Peyer's patch (tissue), 4 donors: ENCODE results near the gene CNTNAP2. TPM values are rescaled to one million over a fixed set of nuclear protein-coding genes. Genes with fewer than 3 reads are reported as not detected.

Experiments
- DNase-seq, 3 donors: peaks; one replicate each; pipeline ENCODE4 v3.0.0-alpha.2; 2017 to 2019
- H3K27ac ChIP-seq, 4 donors: fragments of 200-600 bp; sonication (generic); one replicate each; pipeline ENCODE4 v1.5.1; 2016 to 2019
- H3K27me3 ChIP-seq, 2 donors: fragments of 200-600 bp; sonication (generic); one replicate each; pipeline ENCODE4 v1.5.1; 2019
- H3K36me3 ChIP-seq, 3 donors: fragments of 200-600 bp; sonication (generic); one replicate each; pipeline ENCODE4 v1.5.1; 2016 to 2019
- H3K4me1 ChIP-seq, 4 donors: fragments of 200-600 bp; sonication (generic); one replicate each; pipeline ENCODE4 v1.5.1; 2016 to 2019
- H3K4me3 ChIP-seq, 4 donors: fragments of 200-600 bp; sonication (generic); 1 replicate in 3 of 4; 2 replicates in 1 of 4; pipeline ENCODE4 v1.5.1; 2016 to 2019; ENCODE audit warnings: mild to moderate bottlenecking in 1 of 4
- H3K9me3 ChIP-seq, 4 donors: fragments of 200-600 bp; sonication (generic); one replicate each; pipeline ENCODE4 v1.5.1; 2016 to 2019; ENCODE audit warnings: mild to moderate bottlenecking in 1 of 4
- CTCF ChIP-seq, 6 experiments: fragments of 450-650 bp in 4 of 6; fragments of 200-600 bp in 2 of 6; sonication (generic) in 1 of 6; IDR thresholded peaks; one replicate each; pipeline ENCODE4 v1.5.1; 2017 to 2019; ENCODE audit warnings: antibody characterized with exemption in 6 of 6, mild to moderate bottlenecking in 3 of 6, moderate library complexity in 1 of 6
- POLR2A ChIP-seq, 2 donors: fragments of 450-650 bp; IDR thresholded peaks; one replicate each; pipeline ENCODE4 v1.5.1; 2017; ENCODE audit warnings: antibody characterized with exemption in 2 of 2, mild to moderate bottlenecking in 2 of 2, moderate library complexity in 2 of 2
- total RNA-seq, 4 donors: library from RNA; depleted of rRNA; stranded (reverse); fragments of >200 nt; gene quantifications; one replicate each; pipeline ENCODE4 v1.1.0, GENCODE V29; 2016

CNTNAP2 gene
- total RNA-seq, 4 donors from 2014 or later: 1.5 to 4.9 (median 3.6) TPM

GRCh38 chr7:146875237-146875785, 758.7 kb downstream of the CNTNAP2 start:
- H3K4me1 ChIP-seq: no peaks in the 10 kb centered on the region
- no peak overlapping the region for H3K4me3 ChIP-seq
- H3K9me3 ChIP-seq: no peaks in the 10 kb centered on the region
- TF ChIP-seq CTCF (IDR thresholded peaks at IDR 0.05) (no peak), POLR2A (IDR thresholded peaks at IDR 0.05) (no peak)
- no peaks in the 10 kb centered on the region for H3K27me3 ChIP-seq
- no peak for DNase-seq
- H3K27ac ChIP-seq: no peak overlapping the region
- H3K36me3 ChIP-seq: no peaks in the 10 kb centered on the region

GRCh38 chr7:146875981-146876380, 759.4 kb downstream of the CNTNAP2 start:
- no peak overlapping the region for H3K4me3 ChIP-seq
- H3K9me3 ChIP-seq: no peaks in the 10 kb centered on the region
- no peaks in the 10 kb centered on the region for H3K36me3 ChIP-seq
- H3K27me3 ChIP-seq: no peaks in the 10 kb centered on the region
- DNase-seq: no peak
- H3K4me1 ChIP-seq: no peaks in the 10 kb centered on the region
- TF ChIP-seq CTCF (IDR thresholded peaks at IDR 0.05): no peak
- TF ChIP-seq POLR2A (IDR thresholded peaks at IDR 0.05): no peak
- H3K27ac ChIP-seq: no peak overlapping the region

GRCh38 chr7:146876411-146876810, 759.8 kb downstream of the CNTNAP2 start:
- TF ChIP-seq CTCF (IDR thresholded peaks at IDR 0.05) (no peak), POLR2A (IDR thresholded peaks at IDR 0.05) (no peak)
- no peak for DNase-seq
- no peaks in the 10 kb centered on the region for H3K36me3 ChIP-seq

GRCh38 chr7:146878901-146879300, 762.3 kb downstream of the CNTNAP2 start:
- Histone ChIP-seq H3K27ac (no peak overlapping the region), H3K4me1 (no peaks in the 10 kb centered on the region), H3K36me3 (no peaks in the 10 kb centered on the region), H3K4me3 (no peak overlapping the region), H3K9me3 (no peaks in the 10 kb centered on the region), H3K27me3 (no peaks in the 10 kb centered on the region)
- TF ChIP-seq POLR2A (IDR thresholded peaks at IDR 0.05): no peak
- DNase-seq: no peak

More at GRCh38 chr7:146876411-146876810, 759.8 kb downstream of the CNTNAP2 start:
- Histone ChIP-seq H3K27ac (no peak overlapping the region), H3K4me3 (no peak overlapping the region), H3K4me1 (no peaks in the 10 kb centered on the region), H3K9me3 (no peaks in the 10 kb centered on the region), H3K27me3 (no peaks in the 10 kb centered on the region)

- no peak for DNase-seq
- H3K9me3 ChIP-seq: no peaks in the 10 kb centered on the region
- TF ChIP-seq POLR2A (IDR thresholded peaks at IDR 0.05): no peak
- TF ChIP-seq CTCF (IDR thresholded peaks at IDR 0.05): no peak
- no peak overlapping the region for H3K27ac ChIP-seq
- no peaks in the 10 kb centered on the region for H3K4me1 ChIP-seq
- no peaks in the 10 kb centered on the region for H3K36me3 ChIP-seq
- no peak overlapping the region for H3K4me3 ChIP-seq
- no peaks in the 10 kb centered on the region for H3K27me3 ChIP-seq
Observed at GRCh38 chr7:146885231-146885630, 768.6 kb downstream of the CNTNAP2 start.

- Histone ChIP-seq H3K9me3 (no peaks in the 10 kb centered on the region), H3K27me3 (no peaks in the 10 kb centered on the region), H3K4me3 (no peak overlapping the region), H3K36me3 (no peaks in the 10 kb centered on the region), H3K27ac (no peak overlapping the region), H3K4me1 (no peaks in the 10 kb centered on the region)
- no peak for TF ChIP-seq CTCF (IDR thresholded peaks at IDR 0.05)
- TF ChIP-seq POLR2A (IDR thresholded peaks at IDR 0.05): no peak
- DNase-seq: no peak
Observed at GRCh38 chr7:146889806-146890555, 773.4 kb downstream of the CNTNAP2 start.
